ENCODE results near the gene ABCA10. TPM values are rescaled to one million over a fixed set of nuclear protein-coding genes. Genes with fewer than 3 reads are reported as not detected.
"Not testable (repeated sequence)": the region's sequence is repeated elsewhere in the genome, so short reads cannot be mapped to it uniquely, and the experiment has no call there.

Gene ABCA10, protein sequence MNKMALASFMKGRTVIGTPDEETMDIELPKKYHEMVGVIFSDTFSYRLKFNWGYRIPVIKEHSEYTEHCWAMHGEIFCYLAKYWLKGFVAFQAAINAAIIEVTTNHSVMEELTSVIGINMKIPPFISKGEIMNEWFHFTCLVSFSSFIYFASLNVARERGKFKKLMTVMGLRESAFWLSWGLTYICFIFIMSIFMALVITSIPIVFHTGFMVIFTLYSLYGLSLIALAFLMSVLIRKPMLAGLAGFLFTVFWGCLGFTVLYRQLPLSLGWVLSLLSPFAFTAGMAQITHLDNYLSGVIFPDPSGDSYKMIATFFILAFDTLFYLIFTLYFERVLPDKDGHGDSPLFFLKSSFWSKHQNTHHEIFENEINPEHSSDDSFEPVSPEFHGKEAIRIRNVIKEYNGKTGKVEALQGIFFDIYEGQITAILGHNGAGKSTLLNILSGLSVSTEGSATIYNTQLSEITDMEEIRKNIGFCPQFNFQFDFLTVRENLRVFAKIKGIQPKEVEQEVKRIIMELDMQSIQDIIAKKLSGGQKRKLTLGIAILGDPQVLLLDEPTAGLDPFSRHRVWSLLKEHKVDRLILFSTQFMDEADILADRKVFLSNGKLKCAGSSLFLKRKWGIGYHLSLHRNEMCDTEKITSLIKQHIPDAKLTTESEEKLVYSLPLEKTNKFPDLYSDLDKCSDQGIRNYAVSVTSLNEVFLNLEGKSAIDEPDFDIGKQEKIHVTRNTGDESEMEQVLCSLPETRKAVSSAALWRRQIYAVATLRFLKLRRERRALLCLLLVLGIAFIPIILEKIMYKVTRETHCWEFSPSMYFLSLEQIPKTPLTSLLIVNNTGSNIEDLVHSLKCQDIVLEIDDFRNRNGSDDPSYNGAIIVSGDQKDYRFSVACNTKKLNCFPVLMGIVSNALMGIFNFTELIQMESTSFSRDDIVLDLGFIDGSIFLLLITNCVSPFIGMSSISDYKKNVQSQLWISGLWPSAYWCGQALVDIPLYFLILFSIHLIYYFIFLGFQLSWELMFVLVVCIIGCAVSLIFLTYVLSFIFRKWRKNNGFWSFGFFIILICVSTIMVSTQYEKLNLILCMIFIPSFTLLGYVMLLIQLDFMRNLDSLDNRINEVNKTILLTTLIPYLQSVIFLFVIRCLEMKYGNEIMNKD (N-terminal part only)
- 1 to 10 TPM in 1 of 3 donors, under 1 TPM in 1, not detected in 1; 0.49 to 1.4 TPM for polyA plus RNA-seq

GRCh38 chr17:69228576-69228975 lies at the start of gene ABCA10:
ABCA10 (minus strand) TSS chr17:69228824; CDS start chr17:69225358, 3,466 bp downstream.
- peaks cover 0 to 8% (median 8%) of the 10 kb centered on the region in 3 donors for H3K36me3 Mint-ChIP-seq
- H3K9me3 Mint-ChIP-seq, result peaks cover 5 to 12% (median 9%) of the 10 kb centered on the region in 6 donors
- no peak for DNase-seq
- H3K27me3 Mint-ChIP-seq (ENCODE audit: low read depth in 3 of 3), result peaks cover 0 to 5% (median 4%) of the 10 kb centered on the region in 3 donors
- peaks cover 17 to 20% of the 10 kb centered on the region in 2 donors for H3K4me1 Mint-ChIP-seq
- peak within 1 kb of the TSS in 2 of 5 donors; percentile 38 to 39 for H3K4me3 Mint-ChIP-seq
- peak within 1 kb of the TSS in 4 of 6 donors; percentile 8 to 62 (median 18) for H3K27ac Mint-ChIP-seq

DNA sequence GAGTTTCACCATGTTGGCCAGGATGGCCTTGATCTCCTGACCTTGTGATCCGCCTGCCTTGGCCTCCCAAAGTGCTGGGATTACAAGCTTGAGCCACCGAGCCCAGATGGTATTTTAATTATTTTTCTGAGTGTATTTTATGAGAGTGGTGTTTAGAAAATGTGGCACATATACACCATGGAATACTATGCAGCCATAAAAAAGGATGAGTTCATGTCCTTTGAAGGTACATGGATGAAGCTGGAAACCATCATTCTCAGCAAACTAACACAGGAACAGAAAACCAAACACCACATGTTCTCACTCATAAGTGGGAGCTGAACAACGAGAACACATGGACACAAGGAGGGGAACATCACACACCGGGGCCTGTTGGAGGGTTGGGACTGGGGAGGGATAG lies 47.7 kb upstream of the ABCA10 start:
- H3K27ac Mint-ChIP-seq; DNase-seq; H3K27me3 Mint-ChIP-seq (ENCODE audit: low read depth in 3 of 3); H3K4me1 Mint-ChIP-seq; H3K9me3 Mint-ChIP-seq; H3K4me3 Mint-ChIP-seq: not testable (repeated sequence)
- H3K36me3 Mint-ChIP-seq, result peaks cover 11 to 24% (median 24%) of the 10 kb centered on the region in 3 donors

- Mint-ChIP-seq H3K4me1 (no peaks in the 10 kb centered on the region), H3K4me3 (no peak overlapping the region), H3K27me3 (ENCODE audit: low read depth in 3 of 3) (no peaks in the 10 kb centered on the region), H3K36me3 (peaks cover 11 to 24% (median 24%) of the 10 kb centered on the region in 3 donors), H3K27ac (no peak overlapping the region), H3K9me3 (no peaks in the 10 kb centered on the region)
- DNase-seq, result no peak
These were observed 47.1 kb upstream of the ABCA10 start for GRCh38 chr17:69275751-69276150.

DNA sequence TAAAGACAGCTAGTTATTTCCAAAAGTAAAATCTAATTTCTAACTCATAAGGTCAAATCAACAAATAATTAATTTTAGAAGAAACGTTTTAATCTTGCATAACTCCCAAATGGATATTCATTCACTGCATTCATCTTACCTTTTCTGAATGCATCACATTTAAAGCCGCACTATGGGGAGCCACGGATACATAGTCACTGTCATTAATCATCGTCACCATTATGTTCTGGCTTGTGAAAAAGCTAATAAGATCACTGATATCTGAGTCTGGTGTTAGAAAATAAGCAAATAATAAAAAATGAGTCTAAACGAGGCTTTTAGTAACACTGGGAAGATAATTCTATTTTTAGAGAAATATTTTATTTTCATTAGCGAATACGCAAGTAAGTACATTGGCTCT lies 42.4 kb upstream of the ABCA10 start:
- no peak overlapping the region for H3K4me3 Mint-ChIP-seq
- no peak overlapping the region for H3K27ac Mint-ChIP-seq
- no peak for DNase-seq
- H3K4me1 Mint-ChIP-seq, result no peaks in the 10 kb centered on the region
- H3K27me3 Mint-ChIP-seq (ENCODE audit: low read depth in 3 of 3), result no peaks in the 10 kb centered on the region
- peaks cover 12 to 14% (median 13%) of the 10 kb centered on the region in 3 donors for H3K36me3 Mint-ChIP-seq
- H3K9me3 Mint-ChIP-seq, result no peaks in the 10 kb centered on the region

GRCh38 chr17:69269131-69269998 lies 40.7 kb upstream of the ABCA10 start:
- DNase-seq, result no peak
- Mint-ChIP-seq H3K36me3 (peaks cover 11 to 16% (median 13%) of the 10 kb centered on the region in 3 donors), H3K4me3 (no peak overlapping the region), H3K4me1 (no peaks in the 10 kb centered on the region), H3K27me3 (ENCODE audit: low read depth in 3 of 3) (no peaks in the 10 kb centered on the region), H3K27ac (no peak overlapping the region), H3K9me3 (no peaks in the 10 kb centered on the region)

DNA sequence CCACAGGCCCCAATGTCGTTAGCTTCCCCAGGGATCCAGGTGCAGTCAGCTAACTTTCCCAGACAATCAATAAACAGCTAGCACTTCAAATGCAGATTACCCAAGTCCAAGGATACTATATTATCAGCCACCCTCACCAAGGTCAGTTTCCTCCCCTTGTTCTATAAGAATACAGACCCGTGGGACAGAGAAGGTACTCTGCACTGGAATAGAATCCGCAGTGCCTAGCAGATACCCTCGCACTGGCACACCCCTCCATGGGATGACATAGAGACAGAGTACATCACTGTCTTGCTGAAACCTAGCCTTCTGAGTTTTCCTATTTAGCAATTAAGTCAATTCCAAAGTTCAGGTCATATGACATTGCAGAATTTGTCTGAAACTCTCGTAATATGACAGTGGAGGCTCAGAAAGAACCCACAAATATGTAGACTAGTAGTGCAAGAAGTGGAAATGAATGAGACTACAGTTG lies 40.0 kb upstream of the ABCA10 start:
- H3K27ac Mint-ChIP-seq, result no peak overlapping the region
- H3K4me3 Mint-ChIP-seq, result no peak overlapping the region
- no peak for DNase-seq
- no peaks in the 10 kb centered on the region for H3K4me1 Mint-ChIP-seq
- peaks cover 15 to 20% (median 18%) of the 10 kb centered on the region in 3 donors for H3K36me3 Mint-ChIP-seq
- no peaks in the 10 kb centered on the region for H3K27me3 Mint-ChIP-seq (ENCODE audit: low read depth in 3 of 3)
- H3K9me3 Mint-ChIP-seq, result no peaks in the 10 kb centered on the region

- no peaks in the 10 kb centered on the region for H3K9me3 Mint-ChIP-seq
- H3K27me3 Mint-ChIP-seq (ENCODE audit: low read depth in 3 of 3), result no peaks in the 10 kb centered on the region
- no peak overlapping the region for H3K27ac Mint-ChIP-seq
- peaks cover 20 to 34% (median 21%) of the 10 kb centered on the region in 3 donors for H3K36me3 Mint-ChIP-seq
- H3K4me3 Mint-ChIP-seq, result no peak overlapping the region
- no peak for DNase-seq
- H3K4me1 Mint-ChIP-seq, result no peaks in the 10 kb centered on the region
These were observed 38.6 kb upstream of the ABCA10 start for GRCh38 chr17:69267219-69267618.

GRCh38 chr17:69265873-69266272 lies 37.2 kb upstream of the ABCA10 start:
- H3K9me3 Mint-ChIP-seq, result no peaks in the 10 kb centered on the region
- no peak overlapping the region for H3K4me3 Mint-ChIP-seq
- H3K27me3 Mint-ChIP-seq (ENCODE audit: low read depth in 3 of 3), result no peaks in the 10 kb centered on the region
- H3K36me3 Mint-ChIP-seq, result peaks cover 21 to 34% (median 21%) of the 10 kb centered on the region in 3 donors
- H3K27ac Mint-ChIP-seq, result no peak overlapping the region
- DNase-seq, result no peak
- no peaks in the 10 kb centered on the region for H3K4me1 Mint-ChIP-seq

- no peaks in the 10 kb centered on the region for H3K9me3 Mint-ChIP-seq
- H3K36me3 Mint-ChIP-seq, result peaks cover 16 to 30% (median 18%) of the 10 kb centered on the region in 3 donors
- no peaks in the 10 kb centered on the region for H3K27me3 Mint-ChIP-seq (ENCODE audit: low read depth in 3 of 3)
- no peaks in the 10 kb centered on the region for H3K4me1 Mint-ChIP-seq
- no peak overlapping the region for H3K27ac Mint-ChIP-seq
- no peak overlapping the region for H3K4me3 Mint-ChIP-seq
- DNase-seq, result no peak
These were observed 25.6 kb upstream of the ABCA10 start for GRCh38 chr17:69254187-69254586.

- H3K4me3 Mint-ChIP-seq, result no peak overlapping the region
- H3K9me3 Mint-ChIP-seq, result no peaks in the 10 kb centered on the region
- no peak overlapping the region for H3K27ac Mint-ChIP-seq
- peaks cover 13 to 22% (median 17%) of the 10 kb centered on the region in 3 donors for H3K36me3 Mint-ChIP-seq
- no peaks in the 10 kb centered on the region for H3K27me3 Mint-ChIP-seq (ENCODE audit: low read depth in 3 of 3)
- H3K4me1 Mint-ChIP-seq, result no peaks in the 10 kb centered on the region
- no peak for DNase-seq
These were observed 22.0 kb upstream of the ABCA10 start for GRCh38 chr17:69250641-69251040.

- H3K4me3 Mint-ChIP-seq, result no peak overlapping the region
- peaks cover 7 to 14% (median 10%) of the 10 kb centered on the region in 3 donors for H3K36me3 Mint-ChIP-seq
- H3K27me3 Mint-ChIP-seq (ENCODE audit: low read depth in 3 of 3), result no peaks in the 10 kb centered on the region
- peak; percentile 22 to 36 (median 23) for DNase-seq
- H3K4me1 Mint-ChIP-seq, result no peaks in the 10 kb centered on the region
- H3K9me3 Mint-ChIP-seq, result no peaks in the 10 kb centered on the region
- no peak overlapping the region for H3K27ac Mint-ChIP-seq
These were observed 18.2 kb upstream of the ABCA10 start for GRCh38 chr17:69246726-69247375.

DNA sequence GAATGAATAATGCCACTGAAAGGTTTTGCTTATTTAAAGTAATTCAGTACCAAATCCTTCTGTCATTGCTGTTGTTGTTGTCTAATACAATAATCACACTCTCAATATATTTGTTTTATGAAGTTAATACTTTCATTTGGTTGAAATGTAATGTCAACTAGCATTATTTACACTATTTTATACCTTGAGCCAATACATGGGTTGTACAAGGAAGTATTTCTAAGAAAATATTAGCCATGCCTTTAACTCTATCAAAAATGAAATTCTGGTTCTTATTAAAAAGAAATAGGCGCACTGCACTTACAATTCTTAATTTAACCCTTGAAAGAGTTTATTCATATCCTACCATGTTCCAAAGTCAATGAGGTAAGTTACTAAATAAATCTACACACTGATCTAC lies 17.6 kb upstream of the ABCA10 start:
- Mint-ChIP-seq H3K27ac (no peak overlapping the region), H3K4me3 (no peak overlapping the region), H3K27me3 (ENCODE audit: low read depth in 3 of 3) (no peaks in the 10 kb centered on the region), H3K4me1 (no peaks in the 10 kb centered on the region), H3K36me3 (peaks cover 7 to 17% (median 9%) of the 10 kb centered on the region in 3 donors), H3K9me3 (no peaks in the 10 kb centered on the region)
- DNase-seq, result no peak

All from immature natural killer cell (primary cell).